Measurements from ENCODE around the gene GOLGB1.

Gene GOLGB1

DNA sequence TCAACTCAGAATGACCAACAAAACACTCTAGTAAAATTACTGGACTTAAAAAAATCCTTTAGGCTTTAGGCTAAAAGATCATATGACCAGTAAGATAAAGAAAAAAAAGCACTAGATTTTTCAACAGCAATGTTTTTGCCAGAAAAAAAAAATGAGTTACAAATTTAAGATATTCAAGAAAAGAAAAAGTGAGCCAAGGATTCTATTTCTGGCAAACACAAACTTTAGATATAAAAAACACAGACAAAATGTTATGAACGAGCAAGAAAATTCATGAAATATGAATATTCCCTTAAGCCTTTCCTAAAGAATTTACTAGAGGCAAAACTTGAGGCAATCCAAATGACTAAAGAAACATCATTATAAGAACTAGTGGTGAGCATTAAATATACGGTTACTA lies 8.6 kb downstream of the GOLGB1 start:
- Histone ChIP-seq H3K4me1 (ENCODE audit: insufficient read depth, low read length) (no peaks in the 10 kb centered on the region), H3K27me3 (ENCODE audit: insufficient read depth, low read length) (no peaks in the 10 kb centered on the region), H3K9ac (ENCODE audit: low read depth, low read length) (no peak overlapping the region), H3K9me3 (ENCODE audit: insufficient read depth, low read depth, low read length) (no peaks in the 10 kb centered on the region), H3K36me3 (ENCODE audit: insufficient read depth, low read length) (no peaks in the 10 kb centered on the region), H3K27ac (ENCODE audit: low read depth, low read length) (no peak overlapping the region), H3K4me3 (ENCODE audit: low read length) (no peak overlapping the region)
- WGBS: 100% methylated on average over 2 of the region's 2 CpGs

DNA sequence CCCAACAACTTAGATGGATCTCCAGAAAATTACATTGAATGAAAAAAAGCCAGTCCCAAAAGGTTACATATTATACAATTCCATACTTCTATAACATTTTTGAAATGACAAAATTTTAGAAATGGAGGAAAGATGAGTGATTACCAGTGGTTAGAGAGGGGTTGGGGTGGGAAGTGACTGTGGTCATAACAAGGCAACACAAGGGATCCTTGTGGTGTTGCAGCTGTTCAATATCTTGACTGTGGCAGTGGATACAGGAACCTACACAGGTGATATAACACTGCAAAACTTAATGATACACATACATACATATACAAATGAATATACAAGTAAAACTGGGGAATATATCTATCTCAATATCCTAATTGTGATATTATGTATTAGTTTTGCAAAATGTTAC lies 9.6 kb downstream of the GOLGB1 start:
- H3K4me3 ChIP-seq (ENCODE audit: low read length): no peak overlapping the region

DNA sequence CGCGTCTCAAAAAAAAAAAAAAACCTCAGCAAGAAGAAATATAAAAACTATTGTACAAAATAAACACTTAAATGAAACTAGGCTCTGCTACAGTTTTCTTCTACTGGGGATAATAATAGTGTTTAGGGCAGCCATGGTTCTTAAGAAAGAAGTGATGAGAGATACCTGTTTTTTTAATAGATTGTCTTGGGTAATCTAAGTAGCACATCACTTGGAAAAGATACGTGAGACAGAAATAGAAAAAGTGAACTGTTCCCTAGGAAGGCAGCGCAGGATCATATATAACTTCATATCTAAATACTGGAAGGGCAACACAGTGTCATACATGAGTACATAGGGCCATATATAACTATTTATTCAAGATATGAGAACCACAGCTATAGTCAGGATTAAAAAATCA lies 11.9 kb downstream of the GOLGB1 start:
- H3K27ac ChIP-seq (ENCODE audit: low read depth, low read length): no peak overlapping the region
- no peaks in the 10 kb centered on the region for H3K27me3 ChIP-seq (ENCODE audit: insufficient read depth, low read length)
- no peaks in the 10 kb centered on the region for H3K36me3 ChIP-seq (ENCODE audit: insufficient read depth, low read length)
- no peaks in the 10 kb centered on the region for H3K9me3 ChIP-seq (ENCODE audit: insufficient read depth, low read depth, low read length)
- WGBS: 100% methylated on average over 1 of the region's 4 CpGs
- H3K9ac ChIP-seq (ENCODE audit: low read depth, low read length): no peak overlapping the region
- H3K4me1 ChIP-seq (ENCODE audit: insufficient read depth, low read length): peaks cover 8% of the 10 kb centered on the region
- H3K4me3 ChIP-seq (ENCODE audit: low read length): no peak overlapping the region

More for the DNA sequence above, 9.6 kb downstream of the GOLGB1 start:
- Histone ChIP-seq H3K36me3 (ENCODE audit: insufficient read depth, low read length) (no peaks in the 10 kb centered on the region), H3K9me3 (ENCODE audit: insufficient read depth, low read depth, low read length) (no peaks in the 10 kb centered on the region), H3K27me3 (ENCODE audit: insufficient read depth, low read length) (no peaks in the 10 kb centered on the region), H3K27ac (ENCODE audit: low read depth, low read length) (no peak overlapping the region), H3K9ac (ENCODE audit: low read depth, low read length) (no peak overlapping the region), H3K4me1 (ENCODE audit: insufficient read depth, low read length) (no peaks in the 10 kb centered on the region)

DNA sequence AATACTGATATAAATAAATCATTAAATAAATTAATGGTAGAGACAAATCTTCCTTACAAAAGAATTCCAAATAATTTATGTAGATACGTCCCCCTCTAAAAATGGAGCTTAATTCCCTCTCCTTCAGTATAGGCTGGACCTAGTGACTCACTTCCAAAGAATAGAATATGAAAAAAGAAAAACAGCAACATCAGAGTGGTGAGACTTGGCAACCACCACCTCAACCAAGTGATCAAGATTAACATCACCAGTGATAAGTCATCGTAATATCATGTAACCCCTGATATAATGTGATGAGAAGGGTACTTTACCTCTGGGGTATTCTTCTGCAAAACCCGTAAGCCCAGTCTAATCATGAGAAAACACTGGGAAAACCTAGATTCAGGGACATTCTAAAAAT lies 13.4 kb downstream of the GOLGB1 start:
- Histone ChIP-seq H3K9ac (ENCODE audit: low read depth, low read length) (no peak overlapping the region), H3K27ac (ENCODE audit: low read depth, low read length) (no peak overlapping the region), H3K27me3 (ENCODE audit: insufficient read depth, low read length) (no peaks in the 10 kb centered on the region), H3K36me3 (ENCODE audit: insufficient read depth, low read length) (no peaks in the 10 kb centered on the region), H3K9me3 (ENCODE audit: insufficient read depth, low read depth, low read length) (no peaks in the 10 kb centered on the region), H3K4me1 (ENCODE audit: insufficient read depth, low read length) (peaks cover 21% of the 10 kb centered on the region), H3K4me3 (ENCODE audit: low read length) (no peak overlapping the region)
- 100% methylated on average over 1 of the region's 3 CpGs for WGBS

DNA sequence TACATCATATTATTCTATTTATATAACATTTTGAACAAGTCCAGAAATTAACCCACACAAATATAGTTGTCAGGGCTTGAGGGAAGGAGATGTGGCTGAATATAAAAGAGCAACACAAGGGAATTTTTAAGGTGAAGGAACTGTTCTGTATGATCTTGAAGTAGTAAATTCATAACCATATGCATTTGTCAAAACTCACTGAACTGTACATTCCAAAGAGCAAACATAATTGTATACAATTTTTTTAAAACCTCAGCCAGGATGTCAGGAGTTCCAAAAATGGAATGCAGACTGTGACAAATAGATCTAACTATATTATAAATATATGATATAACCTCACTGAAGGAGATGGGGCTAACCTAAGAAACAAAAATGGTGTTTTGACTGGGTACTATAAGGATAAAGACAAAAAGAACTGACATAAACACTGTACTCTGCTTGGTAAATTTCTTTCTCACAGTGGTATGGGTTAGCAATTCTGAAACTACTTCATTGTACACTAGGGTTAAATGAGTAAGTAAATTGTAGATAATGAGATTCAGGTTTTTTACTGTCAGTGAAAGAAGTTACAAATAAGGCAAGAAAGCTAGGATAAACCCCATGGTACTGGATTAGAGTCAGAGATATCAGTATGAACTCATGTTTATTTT lies 14.4 kb downstream of the GOLGB1 start:
- H3K4me1 ChIP-seq (ENCODE audit: insufficient read depth, low read length): peaks cover 21% of the 10 kb centered on the region
- no peak overlapping the region for H3K27ac ChIP-seq (ENCODE audit: low read depth, low read length)
- H3K27me3 ChIP-seq (ENCODE audit: insufficient read depth, low read length): no peaks in the 10 kb centered on the region
- H3K4me3 ChIP-seq (ENCODE audit: low read length): no peak overlapping the region
- no peak overlapping the region for H3K9ac ChIP-seq (ENCODE audit: low read depth, low read length)
- no peaks in the 10 kb centered on the region for H3K36me3 ChIP-seq (ENCODE audit: insufficient read depth, low read length)
- no peaks in the 10 kb centered on the region for H3K9me3 ChIP-seq (ENCODE audit: insufficient read depth, low read depth, low read length)

DNA sequence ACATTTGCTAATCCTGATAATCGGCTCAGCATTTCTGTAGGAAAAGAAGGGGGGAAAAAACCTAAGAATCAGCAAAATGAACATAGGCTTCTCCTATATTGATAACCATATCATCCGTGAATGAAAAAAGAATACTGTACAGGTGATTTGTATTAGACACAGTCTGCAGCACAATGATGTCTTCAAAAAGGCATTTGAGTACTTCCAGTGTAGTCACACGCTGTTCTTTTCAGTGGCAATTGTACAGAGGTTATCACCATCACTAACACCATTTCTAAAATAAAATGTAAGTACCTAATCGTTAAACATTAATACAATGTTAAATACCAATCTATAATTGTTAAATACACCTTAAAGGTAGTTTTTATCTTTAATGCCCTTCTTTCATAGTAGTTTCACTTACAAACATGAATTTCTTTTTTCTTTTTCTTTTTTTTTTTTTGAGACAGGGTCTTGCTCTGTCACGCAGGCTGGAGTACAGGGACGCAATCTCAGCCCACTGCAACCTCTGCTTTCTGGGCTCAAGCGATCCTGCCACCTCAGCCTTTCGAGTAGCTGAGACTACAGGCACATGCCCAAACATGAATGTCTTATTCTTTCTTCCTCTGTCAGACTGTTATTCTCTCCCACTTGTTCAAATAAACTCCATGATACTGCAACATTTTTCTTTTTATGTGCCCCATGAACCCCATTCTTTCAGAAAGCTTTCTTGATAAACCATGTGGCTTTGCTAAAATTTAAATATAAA lies 18.4 kb downstream of the GOLGB1 start:
- peaks cover 37% of the 10 kb centered on the region for H3K36me3 ChIP-seq (ENCODE audit: insufficient read depth, low read length)
- 92% methylated on average over 8 of the region's 8 CpGs for WGBS
- no peaks in the 10 kb centered on the region for H3K9me3 ChIP-seq (ENCODE audit: insufficient read depth, low read depth, low read length)
- no peak overlapping the region for H3K9ac ChIP-seq (ENCODE audit: low read depth, low read length)
- no peak overlapping the region for H3K27ac ChIP-seq (ENCODE audit: low read depth, low read length)
- no peaks in the 10 kb centered on the region for H3K27me3 ChIP-seq (ENCODE audit: insufficient read depth, low read length)
- no peak overlapping the region for H3K4me3 ChIP-seq (ENCODE audit: low read length)
- H3K4me1 ChIP-seq (ENCODE audit: insufficient read depth, low read length): peaks cover 21% of the 10 kb centered on the region

DNA sequence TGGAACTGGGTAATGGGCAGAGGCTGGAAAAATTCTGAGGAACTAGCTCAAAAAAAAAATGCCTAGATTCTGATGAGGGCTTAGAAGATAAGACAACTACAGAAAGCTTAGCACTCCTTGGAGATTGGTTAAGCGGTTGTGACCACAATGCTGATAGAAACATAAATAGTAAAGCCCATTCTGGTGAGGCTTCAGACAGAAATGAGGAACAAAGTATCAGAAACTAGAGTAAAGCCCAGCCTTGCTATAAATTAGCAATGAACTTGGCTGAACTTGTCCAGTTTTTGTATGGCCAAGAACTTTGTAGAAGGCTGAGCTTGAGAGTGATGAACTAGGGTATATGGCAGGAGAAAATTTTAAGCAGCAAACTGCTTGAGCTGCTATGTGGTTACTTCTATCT lies 25.4 kb downstream of the GOLGB1 start:
- Histone ChIP-seq H3K4me3 (ENCODE audit: low read length) (no peak overlapping the region), H3K36me3 (ENCODE audit: insufficient read depth, low read length) (peaks cover 97% of the 10 kb centered on the region), H3K9me3 (ENCODE audit: insufficient read depth, low read depth, low read length) (no peaks in the 10 kb centered on the region), H3K4me1 (ENCODE audit: insufficient read depth, low read length) (no peaks in the 10 kb centered on the region), H3K9ac (ENCODE audit: low read depth, low read length) (no peak overlapping the region), H3K27me3 (ENCODE audit: insufficient read depth, low read length) (no peaks in the 10 kb centered on the region), H3K27ac (ENCODE audit: low read depth, low read length) (no peak overlapping the region)
- WGBS: 97% methylated on average over 1 of the region's 1 CpG

DNA sequence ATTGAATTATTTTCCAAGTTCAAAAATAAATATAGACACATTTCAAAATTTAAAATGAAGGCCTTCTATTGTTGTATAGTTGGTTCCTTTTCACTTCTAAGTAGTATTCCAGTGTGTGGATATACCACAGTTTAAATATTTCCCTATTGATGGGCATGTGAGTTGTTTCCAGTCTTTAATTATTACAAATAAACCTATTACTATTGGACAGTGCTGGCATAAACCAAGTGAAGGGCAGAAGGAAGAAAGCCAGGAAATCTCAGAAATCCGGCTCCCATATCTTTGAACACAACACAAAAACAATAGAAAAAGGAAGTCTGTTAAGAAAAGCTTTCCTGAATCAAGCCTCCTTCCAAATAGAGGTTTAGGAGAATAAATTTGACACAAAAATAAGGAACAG lies 26.1 kb downstream of the GOLGB1 start:
- no CpG with 5 or more reads among the region's 1 CpG for WGBS
- Histone ChIP-seq H3K4me3 (ENCODE audit: low read length) (no peak overlapping the region), H3K4me1 (ENCODE audit: insufficient read depth, low read length) (no peaks in the 10 kb centered on the region), H3K27ac (ENCODE audit: low read depth, low read length) (no peak overlapping the region), H3K36me3 (ENCODE audit: insufficient read depth, low read length) (peaks cover 97% of the 10 kb centered on the region), H3K9me3 (ENCODE audit: insufficient read depth, low read depth, low read length) (no peaks in the 10 kb centered on the region), H3K27me3 (ENCODE audit: insufficient read depth, low read length) (no peaks in the 10 kb centered on the region), H3K9ac (ENCODE audit: low read depth, low read length) (no peak overlapping the region)

DNA sequence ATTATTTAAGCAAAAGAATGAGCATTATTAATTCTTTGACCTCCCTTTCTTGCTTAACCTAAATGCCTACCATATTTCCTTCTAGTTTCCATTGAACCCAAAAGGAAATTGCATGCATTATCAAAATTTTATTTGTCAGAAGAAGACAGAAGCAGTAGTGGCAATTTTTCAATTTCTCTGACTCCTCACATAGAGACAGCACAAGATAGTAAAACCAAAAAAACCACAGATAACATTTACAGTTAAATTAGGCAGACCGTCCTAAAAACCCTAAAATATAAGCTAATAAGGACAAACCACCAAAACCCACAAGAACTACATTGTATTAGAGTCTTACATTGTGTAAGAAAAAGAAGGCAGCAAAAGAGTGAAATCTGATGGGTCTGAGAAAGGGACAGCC lies 27.1 kb downstream of the GOLGB1 start:
- Histone ChIP-seq H3K27me3 (ENCODE audit: insufficient read depth, low read length) (no peaks in the 10 kb centered on the region), H3K36me3 (ENCODE audit: insufficient read depth, low read length) (peaks cover 97% of the 10 kb centered on the region), H3K4me3 (ENCODE audit: low read length) (no peak overlapping the region), H3K9me3 (ENCODE audit: insufficient read depth, low read depth, low read length) (no peaks in the 10 kb centered on the region), H3K4me1 (ENCODE audit: insufficient read depth, low read length) (no peaks in the 10 kb centered on the region), H3K27ac (ENCODE audit: low read depth, low read length) (no peak overlapping the region), H3K9ac (ENCODE audit: low read depth, low read length) (no peak overlapping the region)
- 88% methylated on average over 1 of the region's 1 CpG for WGBS

DNA sequence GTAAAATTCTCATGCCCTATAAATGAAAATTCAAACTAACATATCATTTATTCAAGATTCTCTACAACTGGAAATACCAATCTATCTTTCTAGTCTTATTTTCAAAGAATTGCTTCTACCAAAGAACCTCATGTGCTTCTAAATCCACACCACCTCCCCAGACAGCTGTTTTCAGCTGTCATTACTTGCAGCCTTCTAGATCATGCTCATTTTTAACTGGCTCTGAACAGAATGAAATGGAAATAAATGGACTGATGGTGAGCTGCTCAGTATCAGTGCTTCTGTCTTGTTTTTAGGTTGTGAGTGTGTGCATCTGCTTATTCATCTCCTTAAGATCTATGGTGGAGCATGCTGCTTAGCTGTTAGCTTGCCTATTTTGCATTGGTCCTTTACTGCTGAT lies 29.4 kb downstream of the GOLGB1 start:
- Histone ChIP-seq H3K9ac (ENCODE audit: low read depth, low read length) (no peak overlapping the region), H3K4me3 (ENCODE audit: low read length) (no peak overlapping the region), H3K36me3 (ENCODE audit: insufficient read depth, low read length) (peaks cover 97% of the 10 kb centered on the region)

DNA sequence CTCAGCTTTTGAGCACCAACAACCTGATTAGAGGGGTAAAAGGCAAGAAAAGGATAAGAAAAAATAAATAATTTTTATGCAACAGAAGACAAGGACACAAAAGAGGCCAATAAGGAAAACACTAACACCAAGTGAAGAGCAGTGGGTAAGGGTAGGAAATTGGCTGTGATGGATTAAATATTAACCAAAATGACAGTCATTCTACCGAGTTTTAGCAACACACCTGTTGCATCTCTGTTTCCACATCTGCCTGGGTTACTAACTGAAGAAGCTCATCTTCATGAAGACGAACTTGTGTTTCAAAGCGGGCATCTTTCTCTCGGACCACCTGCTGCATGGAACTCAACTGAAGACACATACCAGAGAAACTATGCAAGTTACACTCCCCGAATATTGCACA lies 30.1 kb downstream of the GOLGB1 start:
- no peaks in the 10 kb centered on the region for H3K4me1 ChIP-seq (ENCODE audit: insufficient read depth, low read length)
- H3K27ac ChIP-seq (ENCODE audit: low read depth, low read length): no peak overlapping the region
- H3K9ac ChIP-seq (ENCODE audit: low read depth, low read length): no peak overlapping the region
- peaks cover 96% of the 10 kb centered on the region for H3K36me3 ChIP-seq (ENCODE audit: insufficient read depth, low read length)
- no peaks in the 10 kb centered on the region for H3K27me3 ChIP-seq (ENCODE audit: insufficient read depth, low read length)
- no peaks in the 10 kb centered on the region for H3K9me3 ChIP-seq (ENCODE audit: insufficient read depth, low read depth, low read length)
- 95% methylated on average over 5 of the region's 5 CpGs for WGBS
- H3K4me3 ChIP-seq (ENCODE audit: low read length): no peak overlapping the region

More for the DNA sequence above, 29.4 kb downstream of the GOLGB1 start:
- no peaks in the 10 kb centered on the region for H3K9me3 ChIP-seq (ENCODE audit: insufficient read depth, low read depth, low read length)
- no peaks in the 10 kb centered on the region for H3K27me3 ChIP-seq (ENCODE audit: insufficient read depth, low read length)
- H3K4me1 ChIP-seq (ENCODE audit: insufficient read depth, low read length): no peaks in the 10 kb centered on the region
- no peak overlapping the region for H3K27ac ChIP-seq (ENCODE audit: low read depth, low read length)

Data from HUES64 (cell line).